Endodermal cell (in vitro differentiated cells): Measurements from ENCODE around the gene TTLL9. TPM values are rescaled to one million over a fixed set of nuclear protein-coding genes. Genes with fewer than 3 reads are reported as not detected.

Experiments used
- DNase-seq: peaks from one replicate; pipeline ENCODE4 v3.0.0-alpha.2; 2017
- H3K27ac ChIP-seq: 2 replicates; pipeline ENCODE4 v1.5.1; 2013; ENCODE audit warnings: mild to moderate bottlenecking, low read depth, low read length, moderate library complexity
- H3K27me3 ChIP-seq: 2 replicates; pipeline ENCODE4 v1.6.1; 2013; ENCODE audit warnings: mild to moderate bottlenecking, low read length, moderate library complexity; ENCODE audit not compliant: insufficient read depth, control insufficient read depth, poor library complexity, severe bottlenecking
- H3K36me3 ChIP-seq: 2 replicates; pipeline ENCODE4 v1.7.0; 2013; ENCODE audit warnings: mild to moderate bottlenecking, low read length, moderate library complexity; ENCODE audit not compliant: control insufficient read depth, insufficient read depth
- H3K4me1 ChIP-seq: one replicate; pipeline ENCODE4 v1.7.0; 2013; ENCODE audit warnings: low read length; ENCODE audit not compliant: control insufficient read depth, insufficient read depth
- H3K4me3 ChIP-seq: 2 replicates; pipeline ENCODE4 v1.5.1; 2013; ENCODE audit warnings: mild to moderate bottlenecking, low read length, moderate library complexity
- H3K9ac ChIP-seq: 2 replicates; pipeline ENCODE4 v1.6.1; 2013; ENCODE audit warnings: mild to moderate bottlenecking, low read length, moderate library complexity; ENCODE audit not compliant: poor library complexity, severe bottlenecking; ENCODE audit errors: extremely low read depth
- H3K9me3 ChIP-seq: 2 replicates; pipeline ENCODE4 v1.6.1; 2013; ENCODE audit warnings: mild to moderate bottlenecking, low read length, moderate library complexity; ENCODE audit not compliant: control insufficient read depth
- H3K27ac Mint-ChIP-seq: 2 replicates; pipeline ENCODE4 v1.8.0; 2020; ENCODE audit warnings: mixed read lengths
- H3K27me3 Mint-ChIP-seq: 2 replicates; pipeline ENCODE4 v1.8.0; 2021; ENCODE audit warnings: mild to moderate bottlenecking, mixed read lengths; ENCODE audit not compliant: insufficient read depth
- H3K36me3 Mint-ChIP-seq: 2 replicates; pipeline ENCODE4 v1.8.0; 2020; ENCODE audit warnings: low read depth, mixed read lengths
- H3K4me1 Mint-ChIP-seq: 2 replicates; pipeline ENCODE4 v1.8.0; 2020; ENCODE audit warnings: mixed read lengths
- H3K4me3 Mint-ChIP-seq: 2 replicates; pipeline ENCODE4 v1.8.0; 2020; ENCODE audit warnings: mild to moderate bottlenecking, moderate library complexity, mixed read lengths
- H3K9me3 Mint-ChIP-seq: 2 replicates; pipeline ENCODE4 v1.8.0; 2020; ENCODE audit warnings: mild to moderate bottlenecking, mixed read lengths
- WGBS, 2 experiments: methylation state at CpG; one replicate each; pipeline versions ENCODE4 v1.1.5 to v1.1.7; 2013; ENCODE audit warnings: missing lambda C conversion rate in 2 of 2, mixed read lengths in 1 of 2; ENCODE audit not compliant: insufficient coverage in 1 of 2, insufficient read length in 1 of 2; 5-methylcytosine and 5-hydroxymethylcytosine counted together
- total RNA-seq, 2 donors: library from RNA; stranded (reverse); fragmentation: NEBNext Ultra II Directional in 1 of 2; extraction: Animal tissue kit (Norgen Biotek cat#: 25700) in 1 of 2; gene quantifications; 2 replicates in 1 of 2; 3 replicates in 1 of 2; pipeline ENCODE4 v1.2.1, GENCODE V29; 2021
- TF ChIP-seq, protein P1 (sequence below): fragments of 200-600 bp; sonication (generic); conservative IDR thresholded peaks from 2 replicates; pipeline ENCODE4 v1.5.0; 2021; ENCODE audit warnings: antibody characterized with exemption, mild to moderate bottlenecking

The TTLL9 gene
- total RNA-seq, 2 donors from 2014 or later, result 0.29 to 0.51 TPM

DNA sequence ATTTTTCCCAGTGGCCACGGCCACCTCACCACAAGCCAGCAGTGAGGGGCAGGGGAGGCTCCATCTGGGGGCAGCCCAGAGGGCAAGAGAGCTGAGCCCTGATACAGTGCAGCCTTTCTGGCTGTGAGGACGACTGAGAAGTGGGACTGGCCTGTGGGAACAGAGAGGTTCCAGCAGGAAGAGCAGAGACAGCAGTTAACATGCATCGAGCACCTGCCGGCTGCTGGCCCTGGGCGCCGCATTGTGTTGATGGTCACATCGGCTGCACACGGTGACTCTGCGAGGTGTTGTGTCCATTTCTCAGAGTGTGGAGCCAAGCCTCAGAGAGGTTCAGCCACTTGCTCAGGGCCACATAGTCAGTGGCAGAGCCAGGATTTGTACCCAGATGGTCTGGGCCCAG, 34.9 kb upstream of the TTLL9 start:
- Histone ChIP-seq H3K36me3 (no peaks in the 10 kb centered on the region), H3K27ac (no peak overlapping the region), H3K27me3 (no peaks in the 10 kb centered on the region), H3K4me3 (no peak overlapping the region), H3K9ac (no peak overlapping the region), H3K4me1 (no peaks in the 10 kb centered on the region), H3K9me3 (no peaks in the 10 kb centered on the region)
- Mint-ChIP-seq H3K27ac (no peak overlapping the region), H3K36me3 (no peaks in the 10 kb centered on the region), H3K4me1 (peaks cover 6% of the 10 kb centered on the region), H3K27me3 (no peaks in the 10 kb centered on the region), H3K9me3 (no peaks in the 10 kb centered on the region), H3K4me3 (no peak overlapping the region)
- TF ChIP-seq, protein P1, sequence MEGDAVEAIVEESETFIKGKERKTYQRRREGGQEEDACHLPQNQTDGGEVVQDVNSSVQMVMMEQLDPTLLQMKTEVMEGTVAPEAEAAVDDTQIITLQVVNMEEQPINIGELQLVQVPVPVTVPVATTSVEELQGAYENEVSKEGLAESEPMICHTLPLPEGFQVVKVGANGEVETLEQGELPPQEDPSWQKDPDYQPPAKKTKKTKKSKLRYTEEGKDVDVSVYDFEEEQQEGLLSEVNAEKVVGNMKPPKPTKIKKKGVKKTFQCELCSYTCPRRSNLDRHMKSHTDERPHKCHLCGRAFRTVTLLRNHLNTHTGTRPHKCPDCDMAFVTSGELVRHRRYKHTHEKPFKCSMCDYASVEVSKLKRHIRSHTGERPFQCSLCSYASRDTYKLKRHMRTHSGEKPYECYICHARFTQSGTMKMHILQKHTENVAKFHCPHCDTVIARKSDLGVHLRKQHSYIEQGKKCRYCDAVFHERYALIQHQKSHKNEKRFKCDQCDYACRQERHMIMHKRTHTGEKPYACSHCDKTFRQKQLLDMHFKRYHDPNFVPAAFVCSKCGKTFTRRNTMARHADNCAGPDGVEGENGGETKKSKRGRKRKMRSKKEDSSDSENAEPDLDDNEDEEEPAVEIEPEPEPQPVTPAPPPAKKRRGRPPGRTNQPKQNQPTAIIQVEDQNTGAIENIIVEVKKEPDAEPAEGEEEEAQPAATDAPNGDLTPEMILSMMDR, result no peak
- no peak for DNase-seq
- WGBS, 2 experiments, result 88 to 91% methylated on average over 7 to 9 of the region's 9 CpGs

DNA sequence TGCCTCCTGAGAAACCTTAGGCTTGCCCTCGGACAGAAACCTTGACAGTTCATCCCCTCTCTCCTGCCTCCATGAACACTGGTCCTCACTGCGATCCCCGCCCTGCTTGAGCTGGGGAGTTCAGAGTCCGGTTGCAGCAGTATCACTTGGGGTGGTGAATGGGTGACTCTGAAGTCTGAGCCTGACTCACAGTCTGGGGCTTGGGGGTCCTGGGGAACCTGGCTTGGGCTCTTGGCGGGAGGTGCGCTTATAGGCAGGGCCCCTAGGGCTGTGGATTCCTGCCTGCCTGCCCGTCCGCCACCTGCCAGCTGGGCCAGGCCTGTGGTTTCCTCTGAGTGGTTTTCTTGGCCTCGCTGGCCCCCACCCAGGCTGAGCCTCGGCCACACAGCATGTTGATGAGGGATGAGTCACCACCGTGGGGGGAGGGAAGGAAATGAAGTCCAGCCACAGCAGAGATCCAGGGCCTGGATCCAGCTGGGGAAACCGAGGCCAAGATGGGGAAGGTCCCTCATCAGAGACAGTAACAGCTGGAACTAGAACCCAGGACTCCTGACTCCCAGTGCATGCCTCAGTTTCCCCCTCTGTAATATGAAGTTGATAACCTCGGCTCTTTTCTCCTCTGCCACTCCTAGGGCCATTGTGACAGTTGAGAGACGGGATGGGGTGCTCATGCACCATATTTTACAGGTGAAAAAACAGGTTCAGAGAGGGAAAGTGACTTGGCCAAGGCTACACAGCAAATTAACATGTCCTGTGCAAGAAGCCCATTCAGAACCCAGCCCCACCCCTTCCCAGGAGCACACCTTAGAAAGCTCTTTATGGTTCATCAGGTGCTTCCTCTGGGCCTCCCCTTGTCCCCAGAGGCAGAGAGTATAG, 34.2 kb upstream of the TTLL9 start:
- Histone ChIP-seq H3K4me3 (no peak overlapping the region), H3K36me3 (no peaks in the 10 kb centered on the region), H3K9me3 (no peaks in the 10 kb centered on the region), H3K27ac (peak overlapping the region; percentile 38), H3K4me1 (peaks cover 4% of the 10 kb centered on the region), H3K27me3 (no peaks in the 10 kb centered on the region), H3K9ac (no peak overlapping the region)
- no peaks in the 10 kb centered on the region for H3K9me3 Mint-ChIP-seq
- WGBS, 2 experiments, result 82 to 100% methylated on average over 2 to 14 of the region's 14 CpGs
- TF ChIP-seq, protein P1, result no peak
- no peak overlapping the region for H3K4me3 Mint-ChIP-seq
- H3K27me3 Mint-ChIP-seq, result no peaks in the 10 kb centered on the region
- no peak for DNase-seq
- H3K27ac Mint-ChIP-seq, result no peak overlapping the region
- H3K4me1 Mint-ChIP-seq, result peaks cover 11% of the 10 kb centered on the region
- H3K36me3 Mint-ChIP-seq, result no peaks in the 10 kb centered on the region

DNA sequence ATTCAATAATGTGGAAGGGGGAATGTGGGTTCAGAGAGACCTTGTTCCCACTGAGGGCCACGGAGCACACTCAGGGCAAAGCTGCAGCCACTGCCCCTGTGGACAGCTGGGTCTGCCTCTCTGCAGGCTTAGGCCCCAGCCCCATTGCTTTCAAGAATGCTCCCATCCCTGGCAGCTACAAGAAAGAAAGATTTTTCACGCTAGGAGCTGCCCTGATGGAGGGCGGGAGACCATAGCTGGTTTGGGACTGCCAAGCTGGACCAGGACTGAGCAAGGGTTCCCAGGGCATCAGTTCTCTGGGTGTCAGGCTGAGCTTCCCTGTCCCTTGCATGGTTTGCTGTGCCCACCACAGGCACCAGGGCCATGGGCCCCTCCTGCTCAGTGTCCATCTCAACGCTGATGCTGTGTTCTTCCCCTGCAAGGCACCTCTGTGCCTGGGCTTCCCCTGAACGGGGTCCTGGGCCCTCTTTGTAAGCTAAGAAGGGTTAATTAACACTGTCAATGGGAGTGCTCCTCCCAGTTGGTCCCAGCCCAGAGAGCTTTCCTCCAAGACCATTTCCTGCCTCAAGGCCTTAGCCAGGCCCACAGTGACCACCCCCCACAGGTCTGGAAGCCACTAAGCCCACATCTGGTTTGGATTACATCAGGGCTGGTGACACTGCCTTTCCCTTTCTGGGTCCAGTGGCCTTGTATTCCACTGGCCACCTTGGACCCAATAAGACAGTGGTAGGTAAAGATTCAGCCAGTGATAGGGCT, 33.4 kb upstream of the TTLL9 start:
- Histone ChIP-seq H3K9ac (no peak overlapping the region), H3K4me1 (peaks cover 5% of the 10 kb centered on the region), H3K4me3 (no peak overlapping the region), H3K36me3 (no peaks in the 10 kb centered on the region), H3K27me3 (no peaks in the 10 kb centered on the region), H3K27ac (peak overlapping the region; percentile 56), H3K9me3 (no peaks in the 10 kb centered on the region)
- Mint-ChIP-seq H3K4me1 (peaks cover 11% of the 10 kb centered on the region), H3K9me3 (no peaks in the 10 kb centered on the region), H3K4me3 (no peak overlapping the region), H3K27me3 (no peaks in the 10 kb centered on the region), H3K27ac (peak overlapping the region; percentile 27), H3K36me3 (no peaks in the 10 kb centered on the region)
- TF ChIP-seq, protein P1, result no peak
- no peak for DNase-seq
- WGBS, 2 experiments, result 85 to 87% methylated on average over 3 to 5 of the region's 5 CpGs
